PFSK-1 (cell line): ENCODE results near the gene GPD1.

Experiments
- REST ChIP-seq, 2 experiments: IDR thresholded peaks; 2 replicates each; pipeline versions ENCODE4 v1.6.1 to v1.8.0; 2011 to 2012; ENCODE audit warnings: low read depth in 2 of 2, low read length in 2 of 2, control low read depth in 1 of 2, inconsistent platforms in 1 of 2, mild to moderate bottlenecking in 1 of 2, moderate library complexity in 1 of 2; ENCODE audit not compliant: insufficient read depth in 1 of 2
- SIN3A ChIP-seq: IDR thresholded peaks from 2 replicates; pipeline ENCODE4 v1.6.1; 2012; ENCODE audit warnings: mild to moderate bottlenecking, low read length, moderate library complexity, borderline replicate concordance; ENCODE audit not compliant: insufficient read depth

DNA sequence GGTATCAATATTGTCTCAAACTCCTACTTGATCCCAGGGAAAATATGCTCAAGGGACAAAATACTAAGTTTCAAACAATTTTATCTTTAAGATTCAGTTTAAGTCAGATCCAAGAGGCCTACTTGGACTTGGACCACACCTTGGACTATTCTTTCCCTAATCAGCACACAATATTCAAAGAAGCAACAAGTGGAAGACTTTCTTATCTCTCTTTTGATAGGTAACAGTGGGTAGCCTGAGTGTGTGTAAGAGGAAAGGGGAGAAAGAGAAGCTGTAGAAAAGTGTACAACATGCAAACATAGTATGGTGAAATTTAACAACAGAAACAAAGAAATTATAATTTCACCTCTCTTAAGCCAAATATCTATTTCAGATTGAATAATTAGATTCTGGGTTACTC lies 56.8 kb downstream of the GPD1 start:
- TF ChIP-seq REST (IDR thresholded peaks at IDR 0.05; ENCODE audit: insufficient read depth in 1 of 2, low read depth in 2 of 2, low read length in 2 of 2) (no peak), SIN3A (no peak)
